GM19099 (cell line): ENCODE results near the gene SLC6A16.

Source experiments
- POLR2A ChIP-seq: IDR thresholded peaks from 3 replicates; pipeline ENCODE4 v1.6.1; 2011; ENCODE audit warnings: low read depth; ENCODE audit not compliant: insufficient read length; ENCODE audit errors: extremely low read depth

Gene SLC6A16

GRCh38 chr19:49315111-49315510, 9.9 kb downstream of the SLC6A16 start:
- TF ChIP-seq POLR2A: no peak

- TF ChIP-seq POLR2A: no peak
Observed at GRCh38 chr19:49309087-49309486, 15.9 kb downstream of the SLC6A16 start.

GRCh38 chr19:49301866-49302252, 23.1 kb downstream of the SLC6A16 start:
- TF ChIP-seq POLR2A: no peak

DNA sequence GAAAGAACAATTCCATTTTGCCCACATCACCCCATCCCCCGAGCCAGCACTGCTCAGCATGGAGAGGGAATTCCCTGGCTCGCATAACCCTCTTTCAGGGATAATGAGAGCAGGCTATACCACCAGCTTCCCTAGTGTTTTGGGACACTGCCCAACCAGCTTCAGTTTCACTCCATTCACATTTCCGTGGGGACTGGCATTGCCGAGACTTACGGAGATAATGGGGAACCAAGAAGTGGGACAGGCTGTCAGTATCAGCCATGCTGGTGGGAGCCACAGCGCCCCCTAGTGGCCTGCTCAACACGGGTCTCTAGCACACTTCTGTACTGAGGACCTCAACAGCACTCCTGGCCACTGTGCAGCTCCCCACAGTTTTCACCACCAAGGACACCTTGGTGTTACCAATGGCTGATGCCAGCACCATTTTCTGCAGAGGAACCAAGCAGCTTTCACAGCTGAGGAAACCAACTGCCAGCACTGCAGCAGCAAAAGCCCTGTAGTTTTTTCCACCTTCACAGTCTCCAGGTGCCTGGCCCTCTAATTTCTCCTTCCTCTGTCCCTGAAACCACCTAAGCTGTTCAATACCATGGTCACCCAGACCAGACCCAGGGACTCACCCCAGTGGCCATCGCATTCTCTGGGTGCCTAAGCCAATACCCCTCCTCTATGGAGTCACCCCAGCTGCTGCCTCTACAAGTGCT, 23.7 kb downstream of the SLC6A16 start:
- TF ChIP-seq POLR2A: no peak

GRCh38 chr19:49297403-49297802, 27.6 kb downstream of the SLC6A16 start:
- no peak for TF ChIP-seq POLR2A

DNA sequence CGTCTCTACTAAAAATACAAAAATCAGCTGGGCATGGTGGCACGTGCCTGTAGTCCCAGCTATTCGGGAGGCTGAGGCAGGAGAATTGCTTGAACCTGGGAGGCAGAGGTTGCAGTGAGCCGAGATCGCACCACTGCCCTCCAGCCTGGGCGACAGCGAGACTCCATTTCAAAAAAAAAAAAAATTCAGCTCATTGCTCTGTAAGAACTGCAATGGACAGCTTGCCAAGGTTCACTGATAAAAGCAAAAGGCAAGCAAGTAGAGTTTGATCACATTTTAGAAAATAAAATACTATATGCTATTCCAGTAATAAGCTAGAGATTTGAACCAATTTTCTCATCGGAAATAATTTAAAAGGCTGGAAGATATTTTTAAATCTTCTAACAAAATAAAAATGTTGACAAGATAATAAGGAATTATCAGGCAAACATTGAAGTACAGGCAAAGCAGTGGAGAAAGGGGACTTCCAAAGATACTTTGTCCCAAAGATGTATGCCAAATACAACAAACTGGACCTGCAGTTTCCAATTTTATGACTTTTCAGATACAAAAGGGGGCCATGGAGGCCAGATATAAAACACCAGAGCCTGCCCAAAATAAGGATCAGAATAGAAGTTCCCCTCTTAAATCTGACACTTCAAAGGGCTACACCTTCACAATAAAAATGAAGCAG, 29.6 kb downstream of the SLC6A16 start:
- no peak for TF ChIP-seq POLR2A

GRCh38 chr19:49294401-49294800, 30.6 kb downstream of the SLC6A16 start:
- TF ChIP-seq POLR2A: no peak

DNA sequence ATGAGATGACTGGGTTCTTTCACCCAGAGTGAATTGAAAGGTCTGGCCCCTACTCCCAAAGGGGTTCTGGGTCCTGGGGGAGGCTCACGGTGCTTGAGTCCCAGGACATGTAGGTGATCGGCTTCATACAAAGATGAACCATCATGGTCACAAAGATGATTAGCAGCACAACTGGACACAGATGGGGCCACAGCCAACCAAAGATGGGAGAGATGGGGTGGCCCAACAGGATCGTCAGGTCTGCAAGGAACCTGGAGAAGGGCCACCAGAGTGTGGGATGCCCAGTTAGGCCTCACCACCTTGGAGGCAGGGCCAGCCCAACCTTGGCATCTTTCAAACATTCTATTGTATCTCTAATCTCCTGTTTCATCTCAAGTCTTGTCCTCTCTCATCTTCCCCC, 34.5 kb downstream of the SLC6A16 start:
- TF ChIP-seq POLR2A: no peak

DNA sequence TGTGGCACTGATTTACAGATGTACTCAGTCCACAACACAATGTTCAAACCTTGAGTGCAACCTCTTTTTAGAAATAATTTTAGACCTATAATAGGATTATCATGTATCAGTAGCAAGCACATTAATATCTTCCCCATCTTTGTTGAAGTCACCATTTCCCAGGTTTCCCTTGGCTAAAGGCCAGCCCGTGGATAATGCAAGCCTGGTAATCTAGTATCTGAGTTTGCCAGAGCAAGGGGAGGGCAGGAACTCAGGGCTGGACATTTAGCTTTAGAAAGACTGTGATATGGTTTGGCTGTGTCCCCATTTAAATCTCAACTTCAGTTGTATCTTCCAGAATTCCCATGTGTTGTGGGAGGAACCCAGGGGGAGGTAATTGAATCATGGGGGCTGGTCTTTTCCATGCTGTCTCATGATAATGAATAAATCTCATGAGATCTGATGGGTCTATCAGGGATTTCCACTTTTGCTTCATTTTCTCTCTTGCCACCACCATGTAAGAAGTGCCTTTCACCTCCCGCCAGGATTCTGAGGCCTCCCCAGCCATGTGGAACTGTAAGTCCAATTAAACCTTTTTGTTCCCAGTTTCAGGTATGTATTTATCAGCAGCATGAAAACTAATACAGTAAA, 37.7 kb downstream of the SLC6A16 start:
- TF ChIP-seq POLR2A: no peak

- no peak for TF ChIP-seq POLR2A
Observed at GRCh38 chr19:49282184-49282583, 42.8 kb downstream of the SLC6A16 start.

DNA sequence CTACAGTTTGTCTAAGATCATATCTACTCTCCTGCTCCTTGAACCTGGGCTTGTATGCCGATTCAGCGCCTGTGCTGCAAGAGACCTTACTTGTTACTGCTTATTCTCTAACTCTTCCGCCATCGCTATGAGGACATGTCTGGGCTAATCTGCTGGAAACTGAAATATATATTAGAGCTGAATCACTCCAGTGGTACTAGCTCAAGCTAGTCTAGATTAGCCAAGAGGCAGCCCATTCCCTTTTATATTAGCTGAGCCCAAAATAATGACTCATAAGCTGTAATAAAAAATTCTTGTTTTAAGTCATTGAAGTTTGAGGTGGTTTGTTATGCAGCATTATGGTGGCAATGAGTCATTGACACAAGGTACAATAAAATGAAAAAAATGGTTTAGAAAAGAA, 52.8 kb downstream of the SLC6A16 start:
- no peak for TF ChIP-seq POLR2A

DNA sequence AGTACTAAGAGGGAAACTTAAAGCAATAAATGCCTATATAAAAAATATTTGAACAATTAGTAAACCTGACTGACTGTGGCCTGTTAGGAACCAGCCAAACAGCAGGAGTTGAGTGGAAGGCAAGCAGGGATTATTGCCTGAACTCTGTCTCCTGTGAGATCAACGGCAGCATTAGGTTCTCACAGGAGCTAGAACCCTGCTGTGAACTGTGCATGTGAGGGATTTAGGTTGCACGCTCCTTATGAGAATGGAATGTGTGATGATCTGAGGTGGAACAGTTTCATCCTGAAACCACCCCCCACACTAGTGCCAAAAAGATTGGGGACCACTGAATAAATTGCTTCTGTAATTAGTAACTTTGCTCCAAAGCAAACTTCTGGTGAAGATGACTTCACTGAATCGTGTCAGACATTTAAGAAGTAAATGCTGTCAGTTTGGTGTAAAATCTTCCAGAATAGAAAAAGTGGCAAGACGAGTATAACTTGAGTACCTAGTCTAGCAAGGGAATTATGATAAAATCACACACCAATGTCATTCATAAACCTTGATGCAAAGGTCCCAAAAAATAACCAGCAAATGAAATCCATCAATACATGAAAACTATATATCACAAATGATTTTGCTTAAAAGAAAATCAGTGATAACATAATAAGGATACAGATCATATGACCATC, 53.8 kb downstream of the SLC6A16 start:
- TF ChIP-seq POLR2A: no peak

DNA sequence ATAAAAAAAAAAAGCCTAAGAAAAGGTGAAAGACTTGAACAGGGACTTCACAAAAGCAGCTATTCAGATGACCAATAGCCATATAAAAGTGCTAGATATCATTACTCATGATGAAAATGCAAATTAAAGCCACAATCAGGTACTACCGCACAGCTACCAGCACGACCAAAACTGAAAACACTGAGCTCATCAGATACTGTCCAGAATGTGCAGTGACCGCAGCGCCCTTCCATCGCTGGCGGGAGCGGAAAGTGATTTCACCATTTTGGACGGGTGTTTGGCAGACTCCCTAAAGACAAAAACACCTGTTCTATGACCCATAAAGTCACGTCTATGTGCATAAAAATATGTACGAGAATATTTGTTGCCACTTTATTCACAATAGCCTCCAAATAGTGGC, 60.7 kb downstream of the SLC6A16 start:
- TF ChIP-seq POLR2A: no peak

- TF ChIP-seq POLR2A: no peak
Observed at GRCh38 chr19:49261602-49262001, 63.4 kb downstream of the SLC6A16 start.

DNA sequence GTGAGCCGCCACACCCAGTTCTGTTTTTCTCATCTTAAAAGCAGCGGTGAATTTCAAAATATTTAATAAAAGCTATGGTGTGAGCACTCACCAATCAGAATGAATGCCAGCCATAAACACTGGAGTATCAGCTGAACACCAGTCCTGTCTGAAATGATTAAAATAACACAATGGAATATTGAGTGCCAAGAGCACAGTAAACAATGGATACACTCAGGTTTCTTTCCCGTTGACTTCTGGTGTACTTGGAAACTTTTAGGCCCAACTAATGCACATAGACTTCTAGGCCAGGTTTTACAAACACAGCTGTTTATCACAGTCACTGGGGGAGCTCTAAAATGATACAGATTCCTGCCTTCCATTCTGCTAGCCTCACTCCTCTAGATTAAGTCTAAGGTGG, 68.3 kb downstream of the SLC6A16 start:
- no peak for TF ChIP-seq POLR2A

- TF ChIP-seq POLR2A: no peak
Observed at GRCh38 chr19:49255674-49256073, 69.3 kb downstream of the SLC6A16 start.

GRCh38 chr19:49249933-49250332, 75.1 kb downstream of the SLC6A16 start:
- no peak for TF ChIP-seq POLR2A

DNA sequence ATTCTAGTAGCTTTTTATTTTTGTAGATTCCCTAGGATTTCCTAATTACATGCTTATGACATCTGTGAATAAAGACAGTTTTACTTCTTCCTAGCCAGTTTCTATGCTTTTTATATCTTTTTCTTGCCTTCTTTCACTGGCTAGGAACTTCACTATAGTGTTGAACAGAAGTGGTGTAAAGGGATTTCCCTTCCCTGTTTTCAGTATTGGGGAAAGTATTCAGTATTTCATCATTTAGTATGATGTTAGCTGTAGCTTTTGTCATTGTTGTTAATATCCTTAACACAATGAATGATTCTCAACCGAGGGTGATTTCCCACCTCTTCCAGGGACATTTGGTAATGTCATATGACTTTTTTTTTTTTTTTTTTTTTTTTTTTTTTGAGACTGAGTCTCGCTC, 77.3 kb downstream of the SLC6A16 start:
- no peak for TF ChIP-seq POLR2A
